CD14-positive monocyte (primary cell): Measurements from ENCODE around the gene PTCD3. TPM values are rescaled to one million over a fixed set of nuclear protein-coding genes. Genes with fewer than 3 reads are reported as not detected.

Experiments used
- DNase-seq, 3 donors: peaks; one replicate each; pipeline ENCODE4 v3.0.0-alpha.2; 2011 to 2022
- H2AFZ ChIP-seq: 2 replicates; pipeline ENCODE4 v1.6.0; 2012; ENCODE audit warnings: mild to moderate bottlenecking, low read depth, low read length, inconsistent platforms; ENCODE audit not compliant: insufficient read depth, poor library complexity, severe bottlenecking
- H3K27ac ChIP-seq, 2 donors: 1 replicate in 1 of 2; 2 replicates in 1 of 2; pipeline ENCODE4 v1.5.1; 2012 to 2013; ENCODE audit warnings: low read length in 2 of 2, control low read depth in 1 of 2, inconsistent platforms in 1 of 2, low read depth in 1 of 2, mild to moderate bottlenecking in 1 of 2
- H3K27me3 ChIP-seq, 2 donors: one replicate each; pipeline versions ENCODE4 v1.6.0 to v1.6.1; 2011 to 2013; ENCODE audit warnings: low read length in 2 of 2; ENCODE audit not compliant: control insufficient read depth in 2 of 2, insufficient read depth in 2 of 2
- H3K36me3 ChIP-seq, 2 donors: replicated peaks in 1 of 2; 1 replicate in 1 of 2; 2 replicates in 1 of 2; pipeline versions ENCODE4 v1.5.1 to v1.6.1; 2012 to 2013; ENCODE audit warnings: low read length in 2 of 2, control low read depth in 1 of 2, inconsistent platforms in 1 of 2, mild to moderate bottlenecking in 1 of 2; ENCODE audit not compliant: insufficient read depth in 2 of 2, control insufficient read depth in 1 of 2
- H3K4me1 ChIP-seq, 2 donors: 1 replicate in 1 of 2; 2 replicates in 1 of 2; pipeline versions ENCODE4 v1.5.1 to v1.6.1; 2012 to 2013; ENCODE audit warnings: low read length in 2 of 2, control low read depth in 1 of 2, inconsistent platforms in 1 of 2, mild to moderate bottlenecking in 1 of 2, moderate library complexity in 1 of 2; ENCODE audit not compliant: insufficient read depth in 2 of 2, control insufficient read depth in 1 of 2
- H3K4me2 ChIP-seq: replicated peaks from 2 replicates; pipeline ENCODE3; 2012; ENCODE audit warnings: low read length, moderate library complexity, mild to moderate bottlenecking; ENCODE audit not compliant: poor library complexity, severe bottlenecking; ENCODE audit errors: extremely low read depth
- H3K4me3 ChIP-seq, 3 experiments: fragments of 200-600 bp in 1 of 3; sonication (generic) in 1 of 3; replicated peaks in 1 of 3; 1 replicate in 2 of 3; 2 replicates in 1 of 3; pipeline ENCODE4 v1.5.1; 2011 to 2013; ENCODE audit warnings: low read length in 3 of 3, mild to moderate bottlenecking in 3 of 3, control low read depth in 2 of 3, low read depth in 2 of 3, inconsistent platforms in 1 of 3, moderate library complexity in 1 of 3
- H3K79me2 ChIP-seq: 2 replicates; pipeline ENCODE4 v1.6.0; 2012; ENCODE audit warnings: mild to moderate bottlenecking, control low read depth, inconsistent platforms, low read length, moderate library complexity; ENCODE audit not compliant: insufficient read depth
- H3K9ac ChIP-seq: 2 replicates; pipeline ENCODE4 v1.6.0; 2017; ENCODE audit warnings: low read length, mild to moderate bottlenecking; ENCODE audit not compliant: insufficient read depth, poor library complexity, severe bottlenecking
- H3K9me3 ChIP-seq, 2 donors: replicated peaks in 1 of 2; 1 replicate in 1 of 2; 2 replicates in 1 of 2; pipeline versions ENCODE4 v1.5.1 to v1.6.1; 2012 to 2013; ENCODE audit warnings: low read length in 2 of 2, control low read depth in 1 of 2; ENCODE audit not compliant: control insufficient read depth in 1 of 2, insufficient read depth in 1 of 2
- H4K20me1 ChIP-seq: 2 replicates; pipeline ENCODE4 v1.6.0; 2012; ENCODE audit warnings: mild to moderate bottlenecking, low read length, control low read depth, moderate library complexity; ENCODE audit not compliant: insufficient read depth
- H3K27ac Mint-ChIP-seq, 7 donors: one replicate each; pipeline ENCODE4 v1.8.0; 2020; ENCODE audit warnings: mild to moderate bottlenecking in 7 of 7, mixed read lengths in 7 of 7, moderate library complexity in 6 of 7, inconsistent platforms in 2 of 7
- H3K27me3 Mint-ChIP-seq, 3 donors: one replicate each; pipeline ENCODE4 v1.8.0; 2021 to 2022; ENCODE audit warnings: low read depth in 3 of 3, mild to moderate bottlenecking in 3 of 3, mixed read lengths in 3 of 3, moderate library complexity in 3 of 3, inconsistent platforms in 1 of 3
- H3K36me3 Mint-ChIP-seq, 2 donors: one replicate each; pipeline ENCODE4 v1.8.0; 2020; ENCODE audit warnings: mixed read lengths in 2 of 2, inconsistent platforms in 1 of 2, mild to moderate bottlenecking in 1 of 2
- H3K4me1 Mint-ChIP-seq: one replicate; pipeline ENCODE4 v1.8.0; 2020; ENCODE audit warnings: mild to moderate bottlenecking, mixed read lengths
- H3K4me3 Mint-ChIP-seq, 2 donors: one replicate each; pipeline ENCODE4 v1.8.0; 2020; ENCODE audit warnings: mild to moderate bottlenecking in 2 of 2, mixed read lengths in 2 of 2, moderate library complexity in 1 of 2
- H3K9me3 Mint-ChIP-seq, 7 donors: one replicate each; pipeline ENCODE4 v1.8.0; 2020 to 2022; ENCODE audit warnings: mixed read lengths in 7 of 7, mild to moderate bottlenecking in 6 of 7, moderate library complexity in 6 of 7, inconsistent platforms in 2 of 7
- CTCF ChIP-seq: fragments of 200-600 bp; IDR thresholded peaks from one replicate; pipeline ENCODE4 v1.8.0; 2022; ENCODE audit warnings: antibody characterized with exemption, mild to moderate bottlenecking
- WGBS: methylation state at CpG from one replicate; pipeline ENCODE4 v1.1.5; 2013; ENCODE audit warnings: missing lambda C conversion rate; ENCODE audit not compliant: insufficient coverage; 5-methylcytosine and 5-hydroxymethylcytosine counted together
- intact Hi-C, 2 donors: fragments of 100-400 bp; cut with micrococcal nuclease; formaldehyde crosslinking; loops; one replicate each; pipeline versions ENCODE4 v1.15.0 to v1.15.1; 2023
- polyA plus RNA-seq, 3 donors: library from polyadenylated mRNA; depleted of rRNA in 1 of 3; unstranded in 2 of 3; stranded (reverse) in 1 of 3; fragments of 300-500 nt in 2 of 3; fragments of >200 nt in 1 of 3; fragmentation: Illumina TruSeq in 2 of 3; gene quantifications; 1 replicate in 2 of 3; 2 replicates in 1 of 3; pipeline ENCODE4 v1.2.3, GENCODE V29; 2012 to 2021

PTCD3 gene
- polyA plus RNA-seq, 3 donors = 14.0 to 60.5 (median 17.8) TPM

- no peaks in the 10 kb centered on the region for H3K9me3 ChIP-seq
- peaks cover 19% of the 10 kb centered on the region for H3K79me2 ChIP-seq
- H3K4me3 ChIP-seq = no peak overlapping the region
- Mint-ChIP-seq H3K4me3 (no peak overlapping the region), H3K27me3 (no peaks in the 10 kb centered on the region), H3K9me3 (no peaks in the 10 kb centered on the region), H3K36me3 (peaks cover 61 to 79% of the 10 kb centered on the region in 2 donors), H3K4me1 (peaks cover 18% of the 10 kb centered on the region), H3K27ac (peak overlapping the region in 1 of 7 donors; percentile 1)
- H3K27me3 ChIP-seq = no peaks in the 10 kb centered on the region
- H3K9ac ChIP-seq = no peak overlapping the region
- DNase-seq = no peak
- H3K27ac ChIP-seq = no peak overlapping the region
- WGBS = no CpG with 5 or more reads among the region's 3 CpGs
- no peak for TF ChIP-seq CTCF
- H3K4me2 ChIP-seq = no peak overlapping the region
- peaks cover 63 to 87% of the 10 kb centered on the region in 2 donors for H3K36me3 ChIP-seq
- peaks cover 34% of the 10 kb centered on the region for H4K20me1 ChIP-seq
- H3K4me1 ChIP-seq = peaks cover 4 to 11% of the 10 kb centered on the region in 2 donors
- no peak overlapping the region for H2AFZ ChIP-seq
- intact Hi-C loops = no loop called here
Measured at GRCh38 chr2:86171295-86171694, 65.3 kb downstream of the PTCD3 start.

- H3K27ac Mint-ChIP-seq = peak overlapping the region in 1 of 7 donors; percentile 1
- no peaks in the 10 kb centered on the region for H3K9me3 Mint-ChIP-seq
- DNase-seq = no peak
- Histone ChIP-seq H3K4me3 (no peak overlapping the region), H3K4me1 (peaks cover 4 to 11% of the 10 kb centered on the region in 2 donors), H3K27ac (no peak overlapping the region), H3K79me2 (peaks cover 22% of the 10 kb centered on the region), H3K4me2 (no peak overlapping the region), H3K27me3 (no peaks in the 10 kb centered on the region), H4K20me1 (peaks cover 41% of the 10 kb centered on the region), H3K9me3 (no peaks in the 10 kb centered on the region), H3K9ac (no peak overlapping the region), H3K36me3 (peaks cover 69 to 88% of the 10 kb centered on the region in 2 donors), H2AFZ (no peak overlapping the region)
- no CpG with 5 or more reads among the region's 2 CpGs for WGBS
- intact Hi-C loops = no loop called here
- no peaks in the 10 kb centered on the region for H3K27me3 Mint-ChIP-seq
- no peak for TF ChIP-seq CTCF
- H3K36me3 Mint-ChIP-seq = peaks cover 67 to 79% of the 10 kb centered on the region in 2 donors
- no peak overlapping the region for H3K4me3 Mint-ChIP-seq
- H3K4me1 Mint-ChIP-seq = peaks cover 18% of the 10 kb centered on the region
Measured at GRCh38 chr2:86172610-86173009, 66.6 kb downstream of the PTCD3 start.
